ENCODE results near the gene POU3F2. TPM values are rescaled to one million over a fixed set of nuclear protein-coding genes. Genes with fewer than 3 reads are reported as not detected.

Gene POU3F2
- under 1 TPM; 0.06 to 0.14 (median 0.07) TPM for polyA plus RNA-seq (ENCODE audit: insufficient read length in 4 of 4)

DNA sequence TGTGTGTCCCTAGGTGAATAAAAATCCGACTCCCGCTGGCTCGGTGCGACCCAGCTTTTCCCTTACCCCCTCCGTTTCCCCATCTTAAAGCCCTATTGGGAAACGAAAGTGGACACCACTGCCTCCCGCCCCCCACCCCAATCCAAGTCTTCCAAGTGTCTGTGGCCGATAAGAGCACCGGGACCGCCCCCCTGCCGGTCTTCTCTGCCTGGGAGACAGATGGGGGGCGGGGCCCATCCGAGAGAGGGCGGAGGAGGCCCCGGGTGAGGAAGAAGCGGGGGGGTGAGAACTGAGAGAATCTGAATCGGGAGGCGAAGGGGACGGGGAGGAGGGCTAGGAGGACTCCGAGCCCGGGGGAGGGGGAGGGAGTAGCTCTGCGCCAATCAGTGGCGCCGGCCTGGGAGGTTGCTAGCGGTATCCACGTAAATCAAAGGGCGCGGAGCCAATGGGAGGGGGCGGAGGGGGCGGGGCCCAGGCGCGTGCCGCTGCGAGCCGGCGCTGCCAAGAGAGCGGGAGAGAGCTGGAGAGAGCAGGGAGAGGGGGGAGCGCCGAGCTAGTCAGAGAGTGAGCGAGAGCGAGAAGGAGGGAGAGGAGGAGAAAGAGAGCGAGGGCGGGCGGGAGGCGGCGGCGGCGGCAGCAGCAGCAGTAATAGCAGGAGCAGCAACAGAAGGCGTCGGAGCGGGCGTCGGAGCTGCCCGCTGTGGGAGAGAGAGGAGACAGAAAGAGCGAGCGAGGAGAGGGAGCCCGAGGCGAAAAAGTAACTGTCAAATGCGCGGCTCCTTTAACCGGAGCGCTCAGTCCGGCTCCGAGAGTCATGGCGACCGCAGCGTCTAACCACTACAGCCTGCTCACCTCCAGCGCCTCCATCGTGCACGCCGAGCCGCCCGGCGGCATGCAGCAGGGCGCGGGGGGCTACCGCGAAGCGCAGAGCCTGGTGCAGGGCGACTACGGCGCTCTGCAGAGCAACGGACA, at the start of gene POU3F2:
Gene POU3F2, plus strand, starts transcription at position 515 of the 972 bp plus-strand sequence. Its CDS starts 300 bp downstream, at position 815.
- peak in 3 of 4 donors; percentile 72 to 75 (median 73) for DNase-seq (ENCODE audit: low read depth in 4 of 4, low spot score in 3 of 4)

DNA sequence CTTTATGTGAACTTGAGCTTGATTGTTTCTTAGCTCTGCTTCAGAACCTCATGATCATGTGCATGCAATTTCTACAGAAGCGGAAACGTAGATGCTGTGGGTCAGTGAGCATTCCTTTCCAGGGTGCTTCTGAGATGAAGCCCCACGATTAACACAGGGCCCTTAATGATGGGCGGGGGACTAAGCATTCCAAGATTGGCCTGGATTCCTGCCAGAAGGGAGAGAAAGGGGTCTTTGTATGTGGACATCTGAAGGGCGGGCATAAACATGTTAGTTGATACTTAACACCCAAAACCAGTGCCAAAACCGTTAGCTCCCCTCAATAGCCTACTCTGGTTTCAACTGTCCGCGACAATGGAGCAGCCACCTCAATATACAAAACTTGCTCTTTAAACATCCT, 46.9 kb upstream of the POU3F2 start:
- no peak for DNase-seq (ENCODE audit: low read depth in 4 of 4, low spot score in 3 of 4)

- no peak for DNase-seq (ENCODE audit: low read depth in 4 of 4, low spot score in 3 of 4)
These were observed 46.4 kb upstream of the POU3F2 start for GRCh38 chr6:98787961-98788360.

DNA sequence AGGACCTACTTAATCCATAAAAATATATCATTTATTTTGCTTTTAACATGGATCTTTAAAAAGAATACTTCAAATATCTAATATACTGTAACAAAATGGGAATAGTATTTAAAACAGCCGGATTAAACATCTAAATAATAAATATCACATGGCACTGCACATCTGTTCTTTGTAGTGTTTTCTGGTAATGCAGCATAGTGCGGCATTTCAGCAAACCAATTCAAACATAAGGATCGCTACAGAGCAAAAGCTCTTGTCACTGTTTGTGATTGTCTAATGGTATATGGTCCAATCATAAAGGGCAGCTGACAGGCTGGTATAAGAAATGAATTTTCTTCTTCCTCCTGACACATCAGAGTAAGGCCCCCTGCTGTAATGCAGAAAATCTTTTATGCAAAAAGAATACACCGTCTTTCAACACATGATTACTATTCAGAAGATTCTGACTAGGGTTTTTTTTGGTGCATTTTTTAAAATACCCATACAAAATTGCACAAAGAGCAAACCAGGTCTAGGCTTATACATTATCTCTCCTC, 40.0 kb upstream of the POU3F2 start:
- DNase-seq (ENCODE audit: low read depth in 4 of 4, low spot score in 3 of 4) = no peak

DNA sequence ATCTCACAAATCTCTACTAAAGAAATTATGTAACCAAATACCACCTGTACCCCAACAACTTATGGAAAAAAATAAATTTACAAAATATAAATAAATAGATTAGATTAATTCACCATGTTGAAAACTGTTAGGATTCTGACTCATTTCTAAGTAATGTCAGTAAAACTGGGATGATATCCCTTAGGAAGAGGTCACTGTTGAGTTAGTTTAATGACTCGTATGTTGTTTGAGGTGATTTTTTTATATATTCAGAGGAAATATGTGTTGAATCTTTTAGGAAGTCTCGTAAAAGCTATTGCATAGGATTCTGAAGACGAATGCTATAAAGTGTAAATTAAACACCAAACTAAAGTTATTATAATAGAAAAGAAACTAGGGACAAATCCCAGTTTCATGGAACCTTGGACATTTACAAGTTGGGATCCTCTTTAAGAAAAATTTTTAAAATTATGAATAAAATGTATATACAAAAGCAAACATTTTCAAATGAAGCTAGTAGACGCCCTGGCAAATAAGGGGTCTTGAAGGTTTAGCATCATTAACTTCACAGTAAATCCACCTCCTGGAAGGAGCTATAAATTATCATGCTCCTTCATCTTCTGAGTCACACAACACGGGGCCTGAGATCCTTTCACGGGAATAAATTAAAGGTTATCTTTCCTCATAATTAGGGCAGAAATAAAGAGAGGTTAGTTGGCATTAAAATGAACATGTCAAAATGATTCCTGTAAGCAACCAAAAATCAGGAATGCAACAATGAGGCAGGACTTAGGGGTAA, 37.0 kb upstream of the POU3F2 start:
- no peak for DNase-seq (ENCODE audit: low read depth in 4 of 4, low spot score in 3 of 4)

DNA sequence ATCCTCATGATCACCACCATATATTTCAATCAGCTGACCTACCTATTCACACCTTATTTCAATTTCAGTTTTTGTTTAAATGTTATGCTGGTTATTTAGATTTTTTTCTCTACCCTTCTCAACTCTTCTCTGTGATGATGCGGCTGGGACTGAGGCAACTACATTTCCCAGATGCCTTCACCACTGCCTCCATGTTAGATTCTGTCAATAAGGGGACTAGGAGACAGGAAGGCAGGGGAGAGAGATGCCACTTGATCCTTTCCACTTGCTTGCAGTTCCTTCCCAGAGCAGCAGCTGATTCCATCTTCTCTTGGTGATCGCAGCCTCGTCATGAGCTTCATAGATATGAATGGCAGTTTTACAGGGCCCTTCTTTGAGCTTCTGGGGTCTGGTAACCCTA, 33.5 kb upstream of the POU3F2 start:
- DNase-seq (ENCODE audit: low read depth in 4 of 4, low spot score in 3 of 4) = no peak

GRCh38 chr6:98808541-98809210, 25.7 kb upstream of the POU3F2 start:
- DNase-seq (ENCODE audit: low read depth in 4 of 4, low spot score in 3 of 4) = no peak

GRCh38 chr6:98812220-98812619, 22.2 kb upstream of the POU3F2 start:
- no peak for DNase-seq (ENCODE audit: low read depth in 4 of 4, low spot score in 3 of 4)

DNA sequence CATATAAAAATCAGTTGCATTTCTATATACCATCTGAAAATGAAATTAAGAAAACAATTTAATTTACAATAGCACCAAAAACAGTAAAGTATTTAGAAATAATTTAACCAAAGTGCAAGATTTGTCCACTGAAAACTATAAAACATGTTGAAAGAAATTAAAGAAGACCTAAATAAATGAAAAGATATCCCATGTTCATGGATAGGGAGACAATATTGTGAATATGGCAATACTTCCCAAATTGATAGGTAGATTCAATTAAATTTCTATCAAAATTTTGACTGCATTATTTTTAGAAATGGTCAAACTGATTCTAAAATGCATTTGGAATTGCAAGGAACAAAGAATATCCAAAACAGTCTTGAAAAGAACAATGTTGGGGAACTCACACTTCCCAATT, 17.6 kb upstream of the POU3F2 start:
- DNase-seq (ENCODE audit: low read depth in 4 of 4, low spot score in 3 of 4) = no peak

DNA sequence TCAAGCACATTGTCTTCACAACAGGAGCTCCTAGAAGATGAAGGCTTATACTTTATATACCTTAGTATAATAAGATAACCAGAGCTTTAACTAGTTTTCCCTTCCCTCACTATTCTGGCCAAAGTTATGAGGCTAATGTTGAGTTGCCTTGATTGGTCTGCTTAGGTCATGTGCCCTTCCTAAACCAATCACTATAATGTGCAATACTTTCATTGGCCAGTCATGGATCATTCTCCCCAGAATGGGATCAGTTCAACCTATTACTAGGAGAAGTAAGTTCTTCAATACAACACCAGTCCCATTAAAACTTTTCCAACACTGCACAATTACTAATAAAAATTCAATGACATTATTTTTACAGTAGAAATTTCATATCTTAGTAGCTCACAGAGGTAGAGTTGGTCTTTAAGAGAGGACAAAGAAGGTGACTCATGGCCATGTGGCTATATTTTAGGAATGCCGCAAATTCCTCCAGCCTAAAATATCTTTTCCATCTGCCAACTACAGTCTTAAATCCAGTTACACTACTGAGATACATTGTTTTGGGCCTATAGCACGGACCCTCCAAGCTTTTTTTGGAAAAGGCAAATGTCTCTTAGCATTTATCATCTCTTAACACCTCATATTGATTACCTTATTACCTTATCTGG, 12.5 kb upstream of the POU3F2 start:
- no peak for DNase-seq (ENCODE audit: low read depth in 4 of 4, low spot score in 3 of 4)

DNA sequence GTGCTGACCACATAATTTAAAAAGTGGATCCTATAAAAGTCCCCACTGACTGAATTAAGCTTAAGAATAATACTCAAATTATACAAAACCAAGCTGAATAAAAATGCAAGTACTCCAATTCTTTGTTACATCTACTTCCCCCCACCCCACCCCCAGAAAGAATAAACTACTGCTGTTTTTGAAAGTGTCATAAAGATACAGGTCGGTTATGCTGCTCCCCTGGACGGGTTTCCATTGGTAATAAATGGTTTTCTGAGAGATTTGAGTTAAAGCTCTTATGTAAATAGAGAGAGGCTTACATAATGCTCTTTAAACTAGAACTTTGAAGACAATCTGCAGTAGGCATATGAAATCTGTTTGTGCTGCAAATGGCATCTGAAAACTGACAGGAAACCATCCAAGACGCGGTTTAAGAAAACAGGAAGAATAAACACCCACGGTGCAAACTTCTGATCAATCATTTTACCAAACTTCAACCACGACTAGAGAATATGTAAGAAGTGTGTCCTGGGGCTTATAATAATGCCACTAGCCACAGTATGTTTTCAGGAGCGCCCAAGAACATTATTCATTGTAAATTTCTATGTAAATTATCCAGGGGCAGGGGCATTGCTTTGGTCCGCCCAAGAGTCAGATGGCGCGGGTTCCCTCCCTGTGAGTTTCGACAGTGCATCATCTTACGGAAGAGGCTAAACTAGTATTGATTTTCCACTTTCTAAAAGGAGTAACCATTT, 10.8 kb upstream of the POU3F2 start:
- DNase-seq (ENCODE audit: low read depth in 4 of 4, low spot score in 3 of 4) = no peak

- no peak for DNase-seq (ENCODE audit: low read depth in 4 of 4, low spot score in 3 of 4)
These were observed 10.0 kb upstream of the POU3F2 start for GRCh38 chr6:98824162-98824901.

DNA sequence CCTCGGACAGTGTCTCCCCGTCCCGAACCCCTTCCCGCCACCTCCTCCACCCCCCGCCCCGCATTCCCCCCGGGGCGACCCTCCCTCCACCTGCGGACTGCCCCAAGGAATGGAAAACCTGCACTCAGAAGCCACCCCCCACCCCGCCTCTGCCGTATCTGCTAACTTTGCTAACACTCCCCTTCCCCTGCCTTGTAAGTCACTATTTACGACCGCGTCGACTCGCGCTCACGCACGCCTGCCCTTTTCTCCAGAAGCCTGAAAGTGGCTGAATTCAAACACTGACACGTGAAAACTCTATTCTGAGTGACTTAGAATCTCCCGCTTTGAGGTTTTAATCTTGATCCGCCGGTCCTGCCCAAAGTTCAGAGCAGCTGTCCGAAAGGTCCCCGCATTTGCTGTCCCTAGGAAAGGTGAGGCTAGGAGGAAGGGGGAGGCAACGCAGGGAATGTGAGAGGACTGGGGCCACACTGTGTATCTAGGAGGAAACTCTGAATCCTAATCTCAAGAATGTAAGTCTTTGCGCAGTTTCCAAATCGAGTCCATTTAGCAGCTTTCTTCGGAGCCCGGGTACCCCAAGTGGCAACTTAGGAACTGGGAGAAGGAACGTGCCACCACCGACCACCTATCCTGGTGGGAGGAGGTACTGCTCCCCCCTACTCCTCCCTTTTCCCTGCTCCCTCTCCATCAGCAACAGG, 9.3 kb upstream of the POU3F2 start:
- DNase-seq (ENCODE audit: low read depth in 4 of 4, low spot score in 3 of 4) = no peak

GRCh38 chr6:98825600-98826230, 8.7 kb upstream of the POU3F2 start:
- DNase-seq (ENCODE audit: low read depth in 4 of 4, low spot score in 3 of 4) = no peak

DNA sequence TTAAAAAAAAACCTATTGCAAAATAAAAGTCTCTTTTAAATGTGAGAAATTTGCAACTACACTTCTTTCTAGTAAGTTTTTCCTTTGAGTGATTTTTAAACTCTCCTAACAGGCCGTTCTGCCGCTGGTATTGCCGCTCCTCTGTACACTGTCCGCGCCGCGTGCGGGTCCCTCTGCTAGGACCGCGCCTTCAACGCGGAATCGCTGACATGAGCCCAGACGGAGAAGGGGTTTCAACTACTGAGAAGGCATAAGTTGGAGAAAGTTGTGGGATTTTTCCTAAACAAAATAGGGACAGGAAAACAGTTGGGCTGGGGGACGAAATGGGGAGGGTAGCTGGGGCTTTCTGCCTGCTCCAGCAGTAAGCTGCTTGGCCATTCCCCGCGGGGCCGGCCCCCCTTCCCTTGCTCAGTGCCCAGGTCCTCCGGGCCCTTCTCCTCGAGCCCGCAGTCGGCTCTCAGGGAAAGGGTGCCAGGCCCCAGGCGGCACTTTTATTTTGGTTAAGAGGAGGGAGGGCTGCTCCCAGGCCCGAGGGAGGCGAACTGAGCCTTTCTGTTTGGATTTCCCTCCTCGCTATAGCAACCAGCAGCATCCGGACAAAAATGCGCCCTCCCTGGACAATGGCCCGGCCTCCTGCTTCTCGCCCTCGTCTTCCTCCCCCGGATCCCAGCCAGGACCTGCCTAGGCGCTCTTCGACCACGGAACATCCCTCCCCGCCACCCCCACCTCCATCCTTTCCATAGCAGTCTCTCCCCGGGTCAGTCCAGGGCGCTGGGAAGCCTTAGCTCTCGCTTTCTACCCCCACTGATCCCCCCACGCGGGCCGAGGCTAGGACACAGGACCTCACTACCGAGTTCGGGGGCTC, 6.8 kb upstream of the POU3F2 start:
- no peak for DNase-seq (ENCODE audit: low read depth in 4 of 4, low spot score in 3 of 4)

DNA sequence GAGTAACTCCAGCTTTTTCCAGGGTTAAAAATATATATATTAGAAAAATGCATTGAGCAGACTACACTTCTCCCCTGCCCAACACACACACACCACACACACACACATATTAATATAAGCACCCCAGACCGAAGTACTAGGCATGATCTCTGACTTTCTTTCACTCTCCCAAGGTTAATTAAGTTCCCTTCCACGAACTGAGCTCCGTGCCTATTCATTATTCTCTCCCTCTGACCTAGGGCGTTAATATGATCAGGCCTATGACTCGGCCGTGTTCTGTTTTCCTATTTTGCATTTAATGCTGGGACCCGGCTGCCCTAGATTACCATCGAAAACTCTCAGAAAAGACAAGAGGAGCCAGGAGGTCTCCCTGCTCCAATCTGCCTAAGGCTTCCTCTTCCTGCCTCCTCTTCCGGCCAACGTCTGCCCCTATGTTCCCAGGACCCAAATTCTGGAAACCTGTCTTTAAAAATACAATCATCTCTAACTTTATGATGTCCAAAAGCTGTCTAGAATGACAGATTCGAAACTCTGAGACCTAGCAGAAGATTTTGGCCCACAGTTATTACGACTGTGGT, 6.1 kb upstream of the POU3F2 start:
- no peak for DNase-seq (ENCODE audit: low read depth in 4 of 4, low spot score in 3 of 4)
